ENCODE measurements around the gene ZNF423.

Gene ZNF423

GRCh38 chr16:49623501-49624266, 232.2 kb downstream of the ZNF423 start:
- no peak overlapping the region for H3K4me3 Mint-ChIP-seq

GRCh38 chr16:49622421-49623402, 233.2 kb downstream of the ZNF423 start:
- Mint-ChIP-seq H3K27ac (no peak overlapping the region), H3K9me3 (peaks cover 1% of the 10 kb centered on the region), H3K4me3 (no peak overlapping the region), H3K27me3 (no peaks in the 10 kb centered on the region), H3K4me1 (no peaks in the 10 kb centered on the region), H3K36me3 (no peaks in the 10 kb centered on the region)
- DNase-seq (ENCODE audit: low spot score in 2 of 2), result no peak
- ATAC-seq (ENCODE audit: low read depth), result no peak

More at GRCh38 chr16:49623501-49624266, 232.2 kb downstream of the ZNF423 start:
- no peak for DNase-seq (ENCODE audit: low spot score in 2 of 2)
- Mint-ChIP-seq H3K27me3 (no peaks in the 10 kb centered on the region), H3K27ac (no peak overlapping the region), H3K4me1 (no peaks in the 10 kb centered on the region), H3K9me3 (peaks cover 1% of the 10 kb centered on the region), H3K36me3 (no peaks in the 10 kb centered on the region)
- ATAC-seq (ENCODE audit: low read depth), result no peak

- ATAC-seq (ENCODE audit: low read depth) (no peak), DNase-seq (ENCODE audit: low spot score in 2 of 2) (no peak)
- Mint-ChIP-seq H3K36me3 (no peaks in the 10 kb centered on the region), H3K4me1 (no peaks in the 10 kb centered on the region), H3K27me3 (no peaks in the 10 kb centered on the region), H3K27ac (no peak overlapping the region), H3K4me3 (no peak overlapping the region), H3K9me3 (peaks cover 1% of the 10 kb centered on the region)
These were observed 233.9 kb downstream of the ZNF423 start for GRCh38 chr16:49622084-49622390.

GRCh38 chr16:49621241-49622083, 234.4 kb downstream of the ZNF423 start:
- no peak for DNase-seq (ENCODE audit: low spot score in 2 of 2)
- peaks cover 1% of the 10 kb centered on the region for H3K9me3 Mint-ChIP-seq
- H3K4me3 Mint-ChIP-seq, result no peak overlapping the region
- no peaks in the 10 kb centered on the region for H3K27me3 Mint-ChIP-seq
- no peaks in the 10 kb centered on the region for H3K4me1 Mint-ChIP-seq
- H3K27ac Mint-ChIP-seq, result no peak overlapping the region
- no peak for ATAC-seq (ENCODE audit: low read depth)
- no peaks in the 10 kb centered on the region for H3K36me3 Mint-ChIP-seq

GRCh38 chr16:49620869-49621240, 235.1 kb downstream of the ZNF423 start:
- H3K4me1 Mint-ChIP-seq, result no peaks in the 10 kb centered on the region
- no peak overlapping the region for H3K27ac Mint-ChIP-seq
- no peaks in the 10 kb centered on the region for H3K27me3 Mint-ChIP-seq
- H3K4me3 Mint-ChIP-seq, result no peak overlapping the region
- peaks cover 1% of the 10 kb centered on the region for H3K9me3 Mint-ChIP-seq
- no peak for DNase-seq (ENCODE audit: low spot score in 2 of 2)
- H3K36me3 Mint-ChIP-seq, result no peaks in the 10 kb centered on the region
- no peak for ATAC-seq (ENCODE audit: low read depth)

- DNase-seq (ENCODE audit: low spot score in 2 of 2) (no peak), ATAC-seq (ENCODE audit: low read depth) (no peak)
- Mint-ChIP-seq H3K36me3 (no peaks in the 10 kb centered on the region), H3K4me3 (no peak overlapping the region), H3K4me1 (no peaks in the 10 kb centered on the region), H3K27me3 (no peaks in the 10 kb centered on the region), H3K27ac (no peak overlapping the region), H3K9me3 (peaks cover 1% of the 10 kb centered on the region)
These were observed 235.6 kb downstream of the ZNF423 start for GRCh38 chr16:49620158-49620868.

- Mint-ChIP-seq H3K9me3 (peaks cover under 1% of the 10 kb centered on the region), H3K36me3 (no peaks in the 10 kb centered on the region), H3K27me3 (no peaks in the 10 kb centered on the region), H3K27ac (no peak overlapping the region), H3K4me3 (no peak overlapping the region), H3K4me1 (no peaks in the 10 kb centered on the region)
- ATAC-seq (ENCODE audit: low read depth) (no peak), DNase-seq (ENCODE audit: low spot score in 2 of 2) (no peak)
These were observed 236.1 kb downstream of the ZNF423 start for GRCh38 chr16:49619811-49620157.

- no peaks in the 10 kb centered on the region for H3K36me3 Mint-ChIP-seq
- H3K27me3 Mint-ChIP-seq, result no peaks in the 10 kb centered on the region
- no peak for DNase-seq (ENCODE audit: low spot score in 2 of 2)
- no peak overlapping the region for H3K27ac Mint-ChIP-seq
- no peak overlapping the region for H3K4me3 Mint-ChIP-seq
- no peaks in the 10 kb centered on the region for H3K4me1 Mint-ChIP-seq
- no peaks in the 10 kb centered on the region for H3K9me3 Mint-ChIP-seq
- no peak for ATAC-seq (ENCODE audit: low read depth)
These were observed 237.0 kb downstream of the ZNF423 start for GRCh38 chr16:49618955-49619354.

GRCh38 chr16:49617710-49618330, 238.1 kb downstream of the ZNF423 start:
- H3K4me3 Mint-ChIP-seq, result no peak overlapping the region
- H3K9me3 Mint-ChIP-seq, result no peaks in the 10 kb centered on the region
- no peak overlapping the region for H3K27ac Mint-ChIP-seq
- DNase-seq (ENCODE audit: low spot score in 2 of 2) (no peak), ATAC-seq (ENCODE audit: low read depth) (no peak)
- H3K4me1 Mint-ChIP-seq, result no peaks in the 10 kb centered on the region
- H3K36me3 Mint-ChIP-seq, result no peaks in the 10 kb centered on the region
- H3K27me3 Mint-ChIP-seq, result no peaks in the 10 kb centered on the region

- Mint-ChIP-seq H3K4me1 (no peaks in the 10 kb centered on the region), H3K9me3 (no peaks in the 10 kb centered on the region), H3K27me3 (no peaks in the 10 kb centered on the region), H3K4me3 (no peak overlapping the region), H3K36me3 (no peaks in the 10 kb centered on the region), H3K27ac (no peak overlapping the region)
- ATAC-seq (ENCODE audit: low read depth) (no peak), DNase-seq (ENCODE audit: low spot score in 2 of 2) (no peak)
These were observed 238.8 kb downstream of the ZNF423 start for GRCh38 chr16:49617016-49617629.

- no peaks in the 10 kb centered on the region for H3K9me3 Mint-ChIP-seq
- H3K4me3 Mint-ChIP-seq, result no peak overlapping the region
- no peaks in the 10 kb centered on the region for H3K4me1 Mint-ChIP-seq
- DNase-seq (ENCODE audit: low spot score in 2 of 2), result no peak
- H3K36me3 Mint-ChIP-seq, result no peaks in the 10 kb centered on the region
- peaks cover 2% of the 10 kb centered on the region for H3K27me3 Mint-ChIP-seq
- ATAC-seq (ENCODE audit: low read depth), result no peak
- no peak overlapping the region for H3K27ac Mint-ChIP-seq
These were observed 240.3 kb downstream of the ZNF423 start for GRCh38 chr16:49615576-49615975.

GRCh38 chr16:49610983-49611382, 244.9 kb downstream of the ZNF423 start:
- Mint-ChIP-seq H3K27ac (no peak overlapping the region), H3K4me1 (no peaks in the 10 kb centered on the region), H3K36me3 (peaks cover 2% of the 10 kb centered on the region), H3K27me3 (peaks cover 8% of the 10 kb centered on the region), H3K9me3 (peaks cover 2% of the 10 kb centered on the region), H3K4me3 (no peak overlapping the region)
- ATAC-seq (ENCODE audit: low read depth) (no peak), DNase-seq (ENCODE audit: low spot score in 2 of 2) (no peak)

GRCh38 chr16:49608779-49609178, 247.1 kb downstream of the ZNF423 start:
- ATAC-seq (ENCODE audit: low read depth), result no peak
- H3K9me3 Mint-ChIP-seq, result peaks cover 2% of the 10 kb centered on the region
- DNase-seq (ENCODE audit: low spot score in 2 of 2), result no peak
- H3K36me3 Mint-ChIP-seq, result peaks cover 2% of the 10 kb centered on the region
- H3K27ac Mint-ChIP-seq, result no peak overlapping the region
- peaks cover 12% of the 10 kb centered on the region for H3K27me3 Mint-ChIP-seq
- no peak overlapping the region for H3K4me3 Mint-ChIP-seq
- H3K4me1 Mint-ChIP-seq, result no peaks in the 10 kb centered on the region

All from memory B cell (primary cell).